Activated effector memory CD4-positive, alpha-beta T cell treated with Interleukin-2 at 50 U/mL for 16 hours (primary cell): Measurements from ENCODE around the gene LRIG1.
"Not testable (repeated sequence)": the region's sequence is repeated elsewhere in the genome, so short reads cannot be mapped to it uniquely, and the experiment has no call there.

Experiments
- DNase-seq: peaks from one replicate; pipeline ENCODE4 v3.0.0-alpha.2; 2020

Gene LRIG1

DNA sequence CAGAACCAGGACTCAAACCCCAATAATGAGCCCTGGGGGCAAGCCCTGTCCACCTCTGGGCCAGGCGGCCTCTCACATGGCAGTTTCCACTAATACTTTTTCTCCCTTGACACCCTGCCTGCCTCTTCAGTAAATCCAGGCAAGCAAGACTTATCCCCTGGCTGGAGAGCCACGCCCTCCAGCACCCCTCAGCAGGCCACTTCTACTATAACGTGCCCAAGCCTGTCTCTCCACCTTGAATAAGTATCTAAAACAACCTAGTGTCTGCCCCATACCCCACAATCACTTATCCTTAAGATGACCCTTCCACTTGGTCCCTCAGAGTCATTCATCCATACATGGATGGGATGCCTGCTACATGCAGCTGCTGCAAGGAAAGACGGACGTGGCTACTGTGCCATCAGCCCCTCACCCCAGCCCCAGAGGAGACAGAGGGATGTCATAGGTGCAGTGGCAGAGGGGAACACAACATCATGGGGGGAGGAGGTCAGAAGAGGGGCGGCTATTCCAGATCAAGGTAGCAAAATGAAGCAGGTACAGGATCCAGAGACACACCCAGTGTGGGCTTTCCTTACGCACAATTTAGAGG is 63.4 kb downstream of the LRIG1 start:
- DNase-seq, result no peak

DNA sequence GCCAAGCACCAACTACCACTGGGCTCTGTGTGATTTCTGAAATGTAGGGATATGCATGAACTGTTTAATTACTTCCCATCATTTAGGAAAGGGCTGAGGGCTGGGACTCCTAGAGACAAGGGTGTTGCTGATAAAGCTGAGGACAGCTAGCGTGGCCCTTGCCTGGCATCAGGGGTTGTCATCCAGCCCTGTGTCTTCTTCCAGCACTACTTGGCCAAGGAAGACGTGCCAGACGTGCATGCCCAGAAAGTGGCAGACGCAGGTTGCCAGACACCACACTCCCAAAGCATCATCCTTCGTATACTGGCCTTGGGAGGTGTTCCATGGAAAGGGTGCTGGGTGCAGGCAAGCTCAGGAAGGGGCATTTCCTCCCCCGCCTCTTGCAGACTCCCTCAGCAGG is 64.8 kb downstream of the LRIG1 start:
- no peak for DNase-seq

DNA sequence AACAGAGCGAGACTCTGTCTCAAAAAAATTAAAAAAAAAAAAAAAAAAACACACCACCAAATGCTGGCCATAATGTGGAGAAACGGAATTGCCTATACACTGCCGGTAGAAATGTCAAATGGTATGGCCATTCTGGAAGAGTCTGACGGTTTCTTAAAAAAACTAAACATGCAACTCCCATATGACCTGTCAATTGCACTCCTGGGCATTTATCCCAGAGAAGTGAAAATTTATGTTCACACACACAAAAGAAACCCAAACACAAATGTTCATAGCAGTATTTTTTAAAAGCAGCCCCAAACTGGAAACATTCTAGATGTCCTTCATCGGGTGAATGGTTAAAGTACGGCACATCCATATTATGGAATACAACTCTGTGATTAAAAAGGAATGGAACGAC is 66.1 kb downstream of the LRIG1 start:
- DNase-seq, result no peak

DNA sequence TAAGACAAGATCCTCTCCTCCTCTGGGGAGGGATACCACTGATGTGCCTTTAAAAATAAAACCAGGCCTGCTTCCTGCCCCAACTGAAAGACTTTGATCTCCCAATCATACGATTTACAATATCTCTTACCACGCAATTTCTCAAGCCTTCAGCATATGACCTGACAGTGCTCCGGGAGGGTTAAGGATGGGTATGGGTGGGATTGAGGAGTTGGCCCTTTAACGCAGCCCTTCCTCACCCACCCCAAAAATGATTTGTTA is 67.4 kb downstream of the LRIG1 start:
- DNase-seq, result no peak

DNA sequence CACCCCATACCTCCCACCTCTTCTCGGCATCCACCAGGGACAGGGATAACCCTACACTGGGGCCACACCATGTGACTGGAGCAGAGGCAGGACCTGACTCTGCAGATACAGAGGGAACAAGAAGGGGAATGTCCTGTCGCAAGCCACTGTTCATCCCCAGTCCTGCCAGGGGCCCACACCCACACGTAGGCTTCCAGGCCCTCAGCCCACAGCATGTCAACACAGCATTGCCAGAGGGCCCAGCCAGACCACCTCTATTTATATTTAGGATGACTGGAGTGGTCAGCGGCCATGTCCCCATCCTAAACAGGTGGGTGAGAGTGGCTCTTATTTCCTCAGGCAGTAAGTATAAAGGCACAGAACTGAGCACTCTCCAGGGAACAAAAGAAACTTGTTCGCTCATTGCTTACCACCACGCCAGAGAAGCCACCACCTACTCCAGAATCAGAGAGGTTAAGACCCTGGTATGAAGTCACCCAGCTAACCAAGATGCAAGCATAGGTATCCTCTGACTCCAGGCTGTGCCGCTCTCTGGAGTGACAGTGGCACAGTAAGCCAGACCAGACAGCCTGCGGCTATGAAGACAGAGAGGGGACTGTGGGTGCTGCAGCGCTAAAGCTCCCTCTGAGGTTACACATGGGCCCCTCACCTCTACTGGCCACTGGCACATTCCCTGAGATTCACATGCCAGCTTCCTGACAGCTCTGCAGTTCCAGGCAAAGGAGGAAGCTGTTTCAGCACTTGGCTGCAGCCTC is 67.9 kb downstream of the LRIG1 start:
- no peak for DNase-seq

DNA sequence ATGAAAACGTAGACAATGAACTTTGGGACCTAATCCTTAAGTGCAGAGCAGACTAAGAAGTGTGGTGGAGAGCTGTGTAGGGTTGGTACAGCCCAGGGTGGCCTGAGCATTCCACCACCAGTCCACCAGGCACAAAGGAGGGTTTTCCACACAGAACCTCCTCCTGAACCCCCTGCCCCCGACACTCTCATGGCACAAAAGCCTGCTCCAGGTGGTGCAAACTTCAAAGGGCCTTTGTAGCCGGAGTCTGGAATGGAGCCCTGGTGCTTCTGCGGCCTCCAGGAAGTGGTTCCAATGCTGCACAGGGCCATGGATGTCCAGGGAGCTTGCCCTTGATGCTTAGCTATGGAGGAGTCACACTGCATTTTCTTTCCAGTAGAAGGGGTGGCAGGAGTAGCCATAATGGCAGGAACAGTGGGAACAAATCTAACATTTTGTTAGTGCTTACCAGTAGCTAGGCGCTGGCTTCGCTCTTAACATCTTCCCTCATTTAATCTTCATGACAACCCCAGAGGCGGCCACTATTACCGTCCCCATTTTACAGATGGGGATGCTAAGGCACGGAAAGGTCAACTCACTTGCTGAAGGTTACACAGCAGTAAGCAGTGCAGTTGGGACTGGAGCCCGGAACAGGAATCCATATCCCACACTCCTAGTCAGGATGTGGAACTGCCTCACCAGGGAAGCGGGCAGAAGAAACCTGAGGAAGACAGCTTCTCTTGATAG is 68.6 kb downstream of the LRIG1 start:
- DNase-seq, result no peak

DNA sequence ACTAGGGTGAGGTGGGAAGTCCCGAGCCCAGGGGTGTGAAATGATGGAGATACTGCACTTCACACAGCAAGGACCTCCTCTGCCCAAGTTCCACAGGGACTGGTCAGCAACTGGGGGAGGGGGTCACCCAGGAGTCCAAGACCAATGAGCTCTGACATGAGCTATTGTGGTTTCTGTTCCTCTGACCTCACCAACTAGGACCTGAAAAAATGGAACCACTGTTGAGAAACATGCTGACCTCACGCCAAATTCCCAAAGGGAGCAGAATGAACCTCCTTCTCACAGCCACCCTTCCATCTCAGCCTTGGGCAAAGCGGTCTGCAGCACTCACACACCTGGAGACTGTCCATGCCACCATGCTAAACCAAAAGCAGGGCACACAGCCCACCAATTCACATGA is 69.3 kb downstream of the LRIG1 start:
- DNase-seq, result no peak

DNA sequence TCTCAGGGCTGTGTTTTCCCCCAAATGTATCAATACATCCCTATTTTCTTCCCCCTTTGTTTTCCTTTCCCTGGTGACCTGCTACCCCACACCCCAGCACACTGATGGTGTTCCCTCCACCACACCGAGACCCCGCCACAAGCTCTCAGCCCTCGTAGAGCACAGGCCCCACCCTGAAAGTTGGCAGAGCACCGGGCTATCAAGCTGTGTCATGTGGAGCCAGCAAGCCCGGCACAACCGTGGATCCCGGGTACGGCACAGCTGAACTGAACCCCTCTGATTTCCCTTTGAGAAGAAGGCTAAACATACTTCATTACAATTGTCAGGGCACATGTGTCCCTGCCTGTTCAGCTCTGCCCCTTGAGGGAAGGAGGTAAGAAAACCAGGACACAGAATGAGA is 69.9 kb downstream of the LRIG1 start:
- DNase-seq, result no peak

DNA sequence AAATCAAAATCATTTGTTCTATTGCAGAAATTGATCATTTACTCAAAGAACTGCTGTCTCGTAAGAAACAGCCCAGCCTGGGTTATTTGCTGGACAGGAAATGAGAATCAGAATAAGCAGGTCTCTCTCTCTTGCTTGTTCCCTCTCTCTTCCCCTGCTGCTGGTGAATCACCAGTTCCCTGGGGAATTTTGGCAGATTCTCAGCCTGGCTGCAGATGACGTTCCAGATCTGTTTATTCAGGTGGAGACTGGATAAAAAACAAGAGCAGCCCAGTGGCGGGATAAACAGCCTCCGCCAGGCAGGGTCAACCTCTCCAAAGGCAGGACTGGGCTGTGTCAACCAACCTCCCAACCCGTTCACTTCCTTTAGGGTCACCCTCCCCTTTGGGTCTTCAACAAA is 72.1 kb downstream of the LRIG1 start:
- DNase-seq, result no peak

DNA sequence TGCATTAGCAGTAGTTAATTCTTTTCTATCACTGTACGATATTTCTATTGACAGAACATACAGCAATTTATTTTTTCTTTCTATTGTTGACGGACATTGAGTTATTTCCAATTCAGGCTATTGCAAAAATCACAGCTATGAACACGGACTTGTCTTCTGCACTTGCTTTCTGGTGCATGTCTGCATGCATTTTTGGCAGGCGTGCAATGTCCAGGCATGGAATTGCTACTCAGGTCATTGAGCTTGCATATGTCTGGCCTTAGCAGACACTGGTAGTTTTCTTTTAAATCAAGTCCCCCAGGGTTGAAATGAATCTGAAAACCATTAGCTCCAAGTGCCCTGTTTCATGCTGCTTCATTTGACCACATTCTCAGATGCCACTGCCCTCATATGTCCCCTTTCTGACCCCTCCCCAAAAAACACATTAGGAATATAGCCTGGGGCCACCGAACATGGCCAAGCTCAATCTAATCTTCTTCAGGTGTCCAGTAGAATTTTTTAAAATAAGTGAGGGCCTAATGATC is 72.8 kb downstream of the LRIG1 start:
- no peak for DNase-seq

DNA sequence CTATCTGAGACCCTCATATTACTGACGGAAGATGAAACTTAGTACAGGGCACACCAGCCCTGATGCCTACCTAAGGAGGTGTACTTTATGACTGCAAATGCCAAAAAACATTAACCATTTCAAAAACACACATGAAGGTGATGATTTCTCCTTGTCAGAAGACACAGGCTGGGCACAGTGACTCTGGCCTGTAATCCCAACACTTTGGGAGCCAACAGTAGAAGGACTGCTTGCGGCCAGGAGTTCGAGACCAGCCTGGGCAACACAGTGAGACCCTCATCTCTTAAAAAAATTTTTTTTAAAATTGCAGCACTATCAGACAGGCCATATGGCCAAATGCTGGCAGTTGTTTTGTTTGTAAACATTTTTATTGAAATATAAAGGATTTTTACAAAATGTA is 73.5 kb downstream of the LRIG1 start:
- no peak for DNase-seq

DNA sequence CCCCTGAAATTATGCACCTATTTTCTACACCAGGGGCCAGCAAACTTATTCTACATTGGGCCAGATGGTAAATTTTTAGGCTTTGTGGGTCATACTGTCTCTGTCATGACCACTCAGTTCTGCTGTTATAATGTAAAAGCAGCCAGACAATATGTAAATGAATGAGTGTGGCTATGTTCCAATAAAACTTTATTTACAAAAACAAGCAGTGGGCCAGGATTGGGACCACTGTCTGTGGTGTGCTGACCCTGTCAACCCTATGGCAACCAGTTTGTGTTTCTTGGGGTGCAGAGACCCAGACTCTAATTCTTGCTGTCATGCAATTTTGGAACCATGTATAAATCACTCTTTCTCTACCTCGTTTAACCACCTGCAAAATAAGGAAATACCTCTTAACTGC is 74.7 kb downstream of the LRIG1 start:
- DNase-seq, result no peak

DNA sequence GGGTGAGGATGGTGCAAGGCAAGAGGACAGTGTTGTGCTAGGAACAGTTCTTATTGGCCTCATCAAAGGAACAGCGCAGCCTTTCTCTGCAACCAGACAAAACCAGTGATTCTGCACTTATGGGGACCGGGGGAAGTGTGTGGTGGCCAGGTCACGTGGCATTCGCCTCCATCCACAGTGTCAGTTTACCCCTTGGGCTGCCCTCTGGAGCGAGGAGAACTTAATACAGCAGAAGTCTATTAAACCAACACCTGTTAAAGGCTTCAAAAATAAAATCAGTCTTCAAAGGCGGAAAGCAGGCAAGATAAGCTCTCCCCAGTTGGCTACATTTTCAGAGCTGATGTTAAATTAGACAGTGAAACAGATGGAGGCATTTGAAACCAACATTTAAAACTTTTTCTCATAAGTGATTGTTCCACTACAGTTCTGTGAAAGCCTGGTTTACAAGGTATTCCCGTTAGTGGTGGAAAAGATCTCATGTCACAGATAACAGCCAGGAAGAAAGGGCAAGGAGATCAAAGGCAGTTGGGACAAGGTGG is 75.2 kb downstream of the LRIG1 start:
- no peak for DNase-seq

DNA sequence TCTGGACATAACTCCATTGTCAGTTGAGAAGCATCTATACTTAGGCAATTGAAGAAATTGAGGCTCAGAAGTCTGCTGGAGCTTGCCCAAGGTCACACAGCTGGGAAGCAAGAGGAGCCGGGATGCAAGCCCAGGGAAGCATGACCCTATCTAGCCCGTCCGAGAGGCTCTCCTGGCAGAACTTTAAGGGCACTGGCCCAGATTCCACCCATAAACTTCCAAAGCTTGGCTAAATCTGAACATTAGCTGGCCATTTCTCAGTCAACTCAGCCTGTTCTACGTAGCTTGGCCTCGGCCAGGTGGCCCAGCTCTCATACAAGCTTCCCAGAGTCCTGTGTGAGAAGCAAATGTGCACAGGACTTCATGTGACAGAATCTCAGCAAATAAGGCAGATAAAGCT is 75.8 kb downstream of the LRIG1 start:
- no peak for DNase-seq

DNA sequence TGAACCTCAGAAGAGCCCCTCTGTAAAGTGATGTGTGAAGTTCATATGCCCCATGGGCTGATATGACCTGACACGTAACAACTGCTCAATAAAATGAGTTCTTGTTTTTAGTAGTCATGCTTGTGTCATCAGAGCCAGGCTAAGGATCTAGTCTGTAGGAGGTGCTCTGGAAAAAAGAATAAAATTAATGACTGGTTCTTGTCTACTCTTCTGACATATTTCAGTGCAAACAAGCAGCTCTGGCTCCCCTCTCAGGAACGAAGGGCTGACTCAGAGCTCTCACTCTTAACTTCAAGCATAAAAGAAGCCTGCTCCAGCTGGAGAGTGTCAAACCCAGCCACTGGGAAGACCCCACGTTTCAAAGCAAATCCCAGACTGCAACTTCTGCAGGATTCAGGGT is 77.0 kb downstream of the LRIG1 start:
- no peak for DNase-seq

DNA sequence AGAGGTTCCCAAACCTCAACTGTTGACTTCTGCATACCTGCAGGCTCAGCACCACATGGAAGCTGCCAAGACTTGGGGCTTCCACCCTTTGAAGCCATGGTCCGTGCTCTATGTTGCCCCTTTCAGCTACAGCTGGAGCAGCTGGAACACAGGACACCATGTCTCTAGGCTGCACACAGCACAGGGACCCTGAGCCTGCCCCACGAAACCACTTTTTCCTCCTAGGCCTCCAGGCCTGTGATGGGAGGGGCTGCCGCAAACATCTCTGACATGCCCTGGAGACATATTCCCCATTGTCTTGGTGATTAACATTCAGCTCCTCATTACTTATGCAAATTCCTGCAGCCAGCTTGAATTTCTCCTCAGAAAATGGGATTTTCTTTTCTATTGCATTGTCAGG is 78.9 kb downstream of the LRIG1 start:
- not testable (repeated sequence) for DNase-seq

DNA sequence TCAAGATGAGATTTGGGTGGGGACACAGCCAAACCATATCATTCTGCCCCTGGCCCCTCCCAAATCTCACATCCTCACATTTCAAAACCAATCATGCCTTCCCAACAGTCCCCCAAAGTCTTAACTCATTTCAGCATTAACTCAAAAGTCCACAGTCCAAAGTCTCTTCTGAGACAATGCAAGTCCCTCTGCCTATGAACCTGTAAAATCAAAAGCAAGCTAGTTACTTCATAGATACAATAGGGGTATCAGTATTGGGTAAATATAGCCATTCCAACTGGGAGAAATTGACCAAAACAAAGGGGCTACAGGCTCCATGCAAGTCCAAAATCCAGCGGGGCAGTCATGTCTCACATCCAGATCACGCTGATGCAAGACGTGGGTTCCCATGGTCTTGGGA is 79.7 kb downstream of the LRIG1 start:
- DNase-seq, result not testable (repeated sequence)

DNA sequence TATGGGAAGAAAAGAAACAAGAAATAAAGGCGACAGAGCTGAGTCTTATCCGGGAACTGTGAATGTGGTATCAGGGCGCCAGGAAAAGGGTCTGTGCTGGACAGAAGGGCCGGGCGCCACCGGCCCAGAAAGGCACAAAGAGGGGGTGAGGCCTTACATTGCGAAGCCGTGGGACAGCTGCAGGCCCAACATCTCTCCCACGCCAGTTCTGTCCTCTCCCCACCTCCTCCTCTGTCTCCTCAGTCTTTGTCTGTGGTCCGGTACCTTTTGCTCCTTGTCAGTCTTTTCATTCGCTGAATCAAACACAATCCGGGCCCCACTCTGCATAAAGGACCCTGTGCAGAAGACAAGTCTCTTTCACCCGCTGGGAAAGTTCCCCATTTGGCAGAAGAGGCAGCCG is 81.8 kb downstream of the LRIG1 start:
- no peak for DNase-seq

DNA sequence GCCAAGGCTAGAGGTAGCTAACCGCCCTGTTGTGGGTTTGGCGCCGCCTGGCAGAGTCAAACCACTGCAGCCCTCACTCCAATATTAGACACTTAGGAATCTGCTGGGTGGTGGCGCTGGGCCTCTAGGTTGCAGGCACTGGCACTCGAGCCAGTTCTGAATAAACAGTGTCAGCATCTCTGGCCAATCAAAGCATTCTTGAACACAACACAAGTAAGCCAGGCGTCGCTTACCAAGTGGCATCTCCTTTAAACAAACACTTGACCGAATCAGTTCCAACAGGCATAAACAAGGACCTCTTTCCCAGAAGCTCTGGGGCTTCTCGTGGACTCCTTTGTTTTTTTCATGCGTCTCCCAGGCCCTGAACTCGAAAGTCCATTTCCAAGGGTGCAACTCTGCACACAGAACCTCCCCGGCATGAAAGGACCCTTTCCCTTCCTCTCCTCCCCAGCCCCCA is 82.3 kb downstream of the LRIG1 start:
- no peak for DNase-seq

DNA sequence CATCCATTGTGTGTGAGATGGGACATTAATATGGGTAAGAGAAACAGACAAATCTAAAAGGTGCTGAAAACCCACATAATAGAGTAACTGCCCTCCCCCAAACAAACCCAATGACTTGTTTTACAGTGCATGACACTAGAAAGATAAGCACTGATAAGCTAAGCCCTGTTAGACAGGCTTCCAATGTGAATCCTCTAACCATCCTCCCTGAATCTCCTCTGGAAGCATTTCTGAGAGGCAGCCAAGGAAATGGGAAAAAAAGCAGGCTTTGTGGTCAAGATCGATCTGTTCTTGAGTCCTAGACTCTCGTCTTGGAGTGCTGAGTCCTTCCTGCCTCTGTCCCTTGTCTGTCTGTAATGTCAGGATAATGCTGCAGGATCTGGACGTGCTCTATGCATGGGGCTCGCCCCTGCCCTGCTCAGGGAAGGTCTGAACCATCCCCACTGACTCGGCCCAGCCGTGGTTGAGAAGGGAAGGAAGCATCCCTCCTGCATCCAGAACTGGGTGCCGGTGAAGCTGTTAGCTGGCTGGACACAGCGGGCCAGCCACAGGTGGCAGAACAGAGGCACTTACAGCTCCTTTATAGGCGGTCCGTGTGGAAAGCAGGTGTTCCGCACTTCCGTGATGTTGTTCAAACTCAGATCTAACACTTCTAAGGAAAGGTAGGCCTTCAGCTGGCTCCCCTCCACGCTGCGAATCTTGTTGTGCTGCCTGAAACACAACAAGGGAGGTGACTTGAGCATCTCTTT is 84.1 kb downstream of the LRIG1 start:
- no peak for DNase-seq

DNA sequence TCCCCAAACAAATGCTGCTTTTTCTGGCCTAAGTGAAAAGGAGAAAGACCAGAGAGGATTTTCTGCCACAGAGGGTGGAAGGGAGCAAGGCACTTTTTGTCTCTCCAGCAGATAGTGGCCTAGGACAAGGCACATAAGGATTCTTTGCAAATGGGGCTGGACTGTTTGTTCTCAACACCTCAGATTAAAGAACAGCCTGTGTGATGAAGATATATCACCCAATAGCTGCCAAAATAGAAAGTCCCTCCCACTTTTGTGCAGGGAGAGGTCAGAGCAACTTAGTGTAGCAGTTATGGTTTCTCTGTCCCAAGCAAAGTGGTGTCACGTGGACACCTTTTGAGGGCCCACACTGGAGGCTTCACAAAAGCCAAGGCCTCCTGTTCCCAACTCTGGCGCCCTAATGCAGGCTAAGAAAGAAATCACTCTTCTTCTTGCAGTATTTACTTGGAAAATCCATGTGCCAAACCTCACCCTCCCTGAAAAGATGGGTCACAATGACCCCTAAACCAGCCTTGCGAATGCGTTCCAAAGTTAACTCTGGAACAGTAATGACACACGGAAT is 84.9 kb downstream of the LRIG1 start:
- DNase-seq, result no peak

DNA sequence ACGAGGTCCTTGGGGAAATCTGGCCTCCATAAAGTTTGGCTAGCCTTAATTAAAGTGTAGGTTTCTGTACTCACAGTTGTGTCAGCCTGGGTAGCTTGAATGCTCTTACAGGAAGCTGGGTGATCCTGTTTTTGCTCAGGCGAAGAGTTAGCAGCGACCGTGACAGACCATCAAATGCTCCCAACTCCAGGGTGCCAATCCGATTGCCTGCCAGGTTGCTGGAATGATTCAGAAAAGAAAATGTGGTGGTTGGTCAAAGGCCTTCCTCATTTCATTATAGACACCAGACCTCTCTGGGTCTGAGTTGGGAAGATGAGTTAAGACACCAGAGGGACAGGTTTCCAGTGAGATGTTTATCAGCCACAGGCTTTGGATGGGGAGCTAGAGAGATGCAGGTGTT is 86.0 kb downstream of the LRIG1 start:
- DNase-seq, result no peak

DNA sequence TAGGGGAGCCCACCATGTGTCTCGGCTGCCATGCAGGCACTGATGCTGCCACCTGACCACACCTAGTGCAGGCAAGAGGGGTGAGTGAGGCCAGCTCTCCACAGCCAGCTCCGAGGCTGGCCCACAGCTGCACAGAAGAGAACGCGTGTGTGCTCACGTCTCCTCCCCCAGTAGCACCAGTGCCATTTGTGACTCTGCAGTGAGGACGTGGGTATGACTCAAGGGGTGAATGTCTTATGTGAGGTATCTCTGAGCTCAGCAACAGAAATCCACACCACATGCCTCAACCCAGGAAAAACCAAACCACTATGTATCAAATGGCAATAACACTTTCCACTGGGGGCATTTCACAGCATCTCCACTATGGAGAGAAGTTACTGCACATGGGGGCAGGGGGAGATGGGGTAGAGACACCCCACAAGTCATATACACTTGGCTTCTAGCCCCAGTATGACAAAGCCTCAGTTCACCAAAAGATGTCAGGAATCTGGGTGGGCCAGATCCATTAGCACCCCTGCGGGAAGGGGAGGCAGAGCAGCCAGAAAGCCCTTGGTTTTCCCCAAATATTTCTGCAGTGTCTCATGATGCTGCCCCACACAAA is 87.6 kb downstream of the LRIG1 start:
- DNase-seq, result no peak
